Mesenchymal stem cell (in vitro differentiated cells and primary cell): ENCODE results near the gene RELT.

Source experiments
- DNase-seq: peaks from one replicate; pipeline ENCODE4 v3.0.0-alpha.2; 2013
- H2AFZ ChIP-seq: one replicate; pipeline ENCODE4 v1.6.1; 2013; ENCODE audit warnings: low read depth, mild to moderate bottlenecking, control low read depth, inconsistent platforms, low read length, moderate library complexity
- H2AK5ac ChIP-seq: 2 replicates; pipeline ENCODE4 v1.6.1; 2013; ENCODE audit warnings: low read length, moderate library complexity, mild to moderate bottlenecking, inconsistent platforms; ENCODE audit not compliant: severe bottlenecking
- H2BK120ac ChIP-seq: one replicate; pipeline ENCODE4 v1.6.1; 2013; ENCODE audit warnings: low read depth, mild to moderate bottlenecking, inconsistent platforms, low read length, moderate library complexity
- H2BK12ac ChIP-seq, 2 experiments: one replicate each; pipeline ENCODE4 v1.6.1; 2013; ENCODE audit warnings: inconsistent platforms in 2 of 2, low read length in 2 of 2, mild to moderate bottlenecking in 2 of 2, moderate library complexity in 2 of 2, control low read depth in 1 of 2
- H2BK15ac ChIP-seq: one replicate; pipeline ENCODE4 v1.6.1; 2013; ENCODE audit warnings: mild to moderate bottlenecking, low read depth, inconsistent platforms; ENCODE audit not compliant: poor library complexity, severe bottlenecking
- H2BK5ac ChIP-seq: 2 replicates; pipeline ENCODE4 v1.6.1; 2013; ENCODE audit warnings: low read depth, mild to moderate bottlenecking, low read length, control low read depth, inconsistent platforms; ENCODE audit not compliant: poor library complexity, severe bottlenecking
- H3K14ac ChIP-seq, 2 experiments: one replicate each; pipeline ENCODE4 v1.6.1; 2013; ENCODE audit warnings: inconsistent platforms in 2 of 2, low read length in 2 of 2, control low read depth in 1 of 2, mild to moderate bottlenecking in 1 of 2, moderate library complexity in 1 of 2
- H3K18ac ChIP-seq, 2 experiments: one replicate each; pipeline ENCODE4 v1.6.1; 2013; ENCODE audit warnings: inconsistent platforms in 2 of 2, low read length in 2 of 2, control low read depth in 1 of 2, low read depth in 1 of 2, mild to moderate bottlenecking in 1 of 2
- H3K23ac ChIP-seq, 2 experiments: one replicate each; pipeline ENCODE4 v1.6.1; 2013; ENCODE audit warnings: inconsistent platforms in 2 of 2, low read length in 2 of 2, mild to moderate bottlenecking in 2 of 2, moderate library complexity in 2 of 2, control low read depth in 1 of 2
- H3K27ac ChIP-seq: 2 replicates; pipeline ENCODE4 v1.5.1; 2013; ENCODE audit warnings: mild to moderate bottlenecking, moderate library complexity, low read length, control low read depth, inconsistent platforms; ENCODE audit not compliant: poor library complexity, severe bottlenecking
- H3K27me3 ChIP-seq, 2 experiments: 2 replicates each; pipeline versions ENCODE4 v1.6.1 to v1.7.0; 2013; ENCODE audit warnings: low read length in 2 of 2, mild to moderate bottlenecking in 2 of 2, moderate library complexity in 2 of 2, control low read depth in 1 of 2, inconsistent platforms in 1 of 2; ENCODE audit not compliant: control insufficient read depth in 1 of 2, insufficient read depth in 1 of 2
- H3K36me3 ChIP-seq, 2 experiments: 2 replicates each; pipeline versions ENCODE4 v1.6.1 to v1.7.0; 2013; ENCODE audit warnings: low read length in 2 of 2, control low read depth in 1 of 2, inconsistent platforms in 1 of 2, low read depth in 1 of 2, mild to moderate bottlenecking in 1 of 2; ENCODE audit not compliant: insufficient read depth in 2 of 2, control insufficient read depth in 1 of 2
- H3K4ac ChIP-seq, 2 experiments: one replicate each; pipeline ENCODE4 v1.6.1; 2013; ENCODE audit warnings: inconsistent platforms in 2 of 2, low read length in 2 of 2, mild to moderate bottlenecking in 2 of 2, moderate library complexity in 2 of 2, control low read depth in 1 of 2, low read depth in 1 of 2
- H3K4me1 ChIP-seq: 2 replicates; pipeline ENCODE4 v1.6.1; 2013; ENCODE audit warnings: low read depth, low read length, control low read depth; ENCODE audit not compliant: control insufficient read depth, insufficient read depth
- H3K4me2 ChIP-seq: 2 replicates; pipeline ENCODE4 v1.6.1; 2013; ENCODE audit warnings: low read length, mild to moderate bottlenecking, inconsistent platforms; ENCODE audit not compliant: poor library complexity, severe bottlenecking
- H3K4me3 ChIP-seq, 2 experiments: 2 replicates each; pipeline versions ENCODE4 v1.5.1 to v1.7.0; 2013; ENCODE audit warnings: low read length in 2 of 2, mild to moderate bottlenecking in 2 of 2, control low read depth in 1 of 2, low read depth in 1 of 2; ENCODE audit not compliant: insufficient read depth in 1 of 2
- H3K79me1 ChIP-seq: replicated peaks from 2 replicates; pipeline ENCODE4 v1.6.1; 2013; ENCODE audit warnings: mild to moderate bottlenecking, control low read depth, low read length, inconsistent platforms; ENCODE audit not compliant: poor library complexity, severe bottlenecking
- H3K9ac ChIP-seq: 2 replicates; pipeline ENCODE4 v1.7.0; 2013; ENCODE audit warnings: mild to moderate bottlenecking, low read length, moderate library complexity
- H3K9me3 ChIP-seq: 2 replicates; pipeline ENCODE4 v1.7.0; 2013; ENCODE audit warnings: mild to moderate bottlenecking, low read length; ENCODE audit not compliant: control insufficient read depth
- H4K8ac ChIP-seq: one replicate; pipeline ENCODE4 v1.6.1; 2013; ENCODE audit warnings: inconsistent platforms, mild to moderate bottlenecking, low read length, moderate library complexity
- H4K91ac ChIP-seq: one replicate; pipeline ENCODE4 v1.6.1; 2013; ENCODE audit warnings: mild to moderate bottlenecking, low read length, inconsistent platforms
- WGBS: methylation state at CpG from one replicate; pipeline ENCODE4 v1.1.7; 2013; ENCODE audit warnings: mixed read lengths; 5-methylcytosine and 5-hydroxymethylcytosine counted together

The RELT gene

DNA sequence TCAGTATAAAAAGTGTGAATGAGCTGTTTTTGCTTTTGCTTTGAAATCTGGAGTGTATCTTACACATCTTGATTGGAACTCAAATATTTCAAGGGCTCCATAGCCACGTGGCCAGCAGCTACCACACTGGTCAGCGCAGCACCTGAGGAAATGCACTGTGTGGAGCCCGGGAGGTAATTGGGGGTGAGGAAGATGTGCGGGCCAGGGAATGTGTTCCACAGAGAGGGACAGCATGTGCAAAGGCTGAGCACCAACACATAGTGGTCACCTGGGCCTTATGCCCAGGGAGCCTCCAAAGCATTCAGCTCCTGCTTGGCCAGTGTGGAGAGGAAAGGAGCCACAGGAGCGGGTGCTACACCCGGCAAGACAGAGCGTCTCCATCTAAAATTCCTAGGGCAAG lies 20.8 kb downstream of the RELT start:
- Histone ChIP-seq H2BK15ac (no peak overlapping the region), H3K27me3 (no peaks in the 10 kb centered on the region), H3K79me1 (peaks cover 5% of the 10 kb centered on the region), H3K36me3 (peaks cover 0 to 47% of the 10 kb centered on the region in 2 experiments), H3K4me2 (no peak overlapping the region), H3K23ac (no peak overlapping the region), H2BK5ac (no peak overlapping the region), H2BK12ac (no peak overlapping the region), H4K8ac (no peak overlapping the region), H3K4ac (no peak overlapping the region), H3K4me3 (no peak overlapping the region), H2AK5ac (no peak overlapping the region), H4K91ac (no peak overlapping the region), H3K4me1 (peaks cover 14% of the 10 kb centered on the region), H3K9ac (no peak overlapping the region), H2AFZ (no peak overlapping the region), H3K27ac (no peak overlapping the region), H3K9me3 (no peaks in the 10 kb centered on the region), H3K14ac (no peak overlapping the region), H2BK120ac (no peak overlapping the region), H3K18ac (no peak overlapping the region)
- no peak for DNase-seq
- 96% methylated on average over 7 of the region's 7 CpGs for WGBS

DNA sequence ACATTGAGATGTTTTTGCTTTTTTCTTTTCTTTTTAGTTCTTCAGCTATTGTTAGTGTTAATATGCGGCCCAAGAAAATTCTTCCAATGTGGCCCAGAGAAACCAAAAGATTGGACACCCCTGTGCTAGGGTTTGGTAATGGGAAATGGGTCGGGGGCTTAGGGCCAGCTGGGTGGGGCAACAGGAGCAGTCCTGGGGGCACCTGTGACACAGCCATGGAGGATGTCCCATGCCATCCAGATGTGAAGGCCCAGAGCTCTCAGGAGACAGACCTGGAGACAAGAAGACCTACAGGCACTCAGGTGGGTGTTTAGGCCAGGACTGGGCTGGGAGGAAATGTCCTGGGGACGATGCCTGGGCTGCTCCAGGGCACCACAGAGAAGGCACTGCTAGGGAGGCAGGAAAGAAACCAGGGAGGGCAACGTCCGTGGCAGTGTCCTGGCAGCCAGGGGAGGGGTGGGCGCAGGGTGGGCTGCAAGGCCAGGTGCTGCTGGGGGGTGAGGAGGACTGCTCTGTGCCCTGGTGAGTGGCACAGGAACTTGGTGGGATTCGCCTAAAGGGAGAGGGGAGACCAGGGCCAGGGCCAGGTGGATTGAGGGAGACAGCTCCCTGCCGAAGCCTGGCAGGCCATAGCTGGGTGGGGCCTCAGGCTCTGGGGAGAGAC lies 21.4 kb downstream of the RELT start:
- Histone ChIP-seq H3K18ac (no peak overlapping the region), H3K9me3 (no peaks in the 10 kb centered on the region), H3K4me2 (no peak overlapping the region), H3K79me1 (peaks cover 5% of the 10 kb centered on the region), H2BK120ac (no peak overlapping the region), H3K4me3 (no peak overlapping the region), H3K27ac (no peak overlapping the region), H3K27me3 (no peaks in the 10 kb centered on the region), H3K36me3 (peaks cover 0 to 44% of the 10 kb centered on the region in 2 experiments), H2AK5ac (no peak overlapping the region), H4K8ac (no peak overlapping the region), H3K4ac (no peak overlapping the region), H4K91ac (peak overlapping the region; percentile 1), H2AFZ (no peak overlapping the region), H3K23ac (no peak overlapping the region), H3K4me1 (peaks cover 14% of the 10 kb centered on the region), H3K9ac (no peak overlapping the region), H2BK15ac (no peak overlapping the region), H2BK12ac (no peak overlapping the region), H2BK5ac (no peak overlapping the region), H3K14ac (no peak overlapping the region)
- DNase-seq: no peak
- WGBS: 96% methylated on average over 8 of the region's 8 CpGs

DNA sequence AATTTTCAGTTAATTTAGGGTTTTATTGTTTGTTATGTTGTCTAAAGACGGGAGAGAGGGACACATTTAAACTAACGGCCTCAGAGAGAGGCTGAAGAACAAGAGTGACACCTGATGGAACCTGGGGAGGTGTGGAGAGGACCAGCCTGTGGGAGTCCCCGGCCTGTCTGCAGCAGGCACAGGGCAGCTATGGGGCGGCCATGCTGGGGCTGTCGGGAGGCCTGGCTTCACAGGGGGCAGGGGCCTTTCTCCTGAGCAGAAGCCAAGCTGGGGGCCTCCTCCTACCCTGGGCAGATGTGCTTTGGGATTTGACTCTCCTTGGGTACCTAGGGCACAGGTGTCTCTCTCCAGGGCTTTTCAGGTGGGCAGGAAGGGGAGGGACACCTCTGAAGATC lies 21.9 kb downstream of the RELT start:
- Histone ChIP-seq H3K36me3 (peaks cover 0 to 45% of the 10 kb centered on the region in 2 experiments), H2BK15ac (no peak overlapping the region), H3K4me3 (no peak overlapping the region), H3K18ac (no peak overlapping the region), H2BK120ac (no peak overlapping the region), H3K4me1 (peaks cover 12% of the 10 kb centered on the region), H3K79me1 (peaks cover 5% of the 10 kb centered on the region), H2BK12ac (no peak overlapping the region), H2BK5ac (no peak overlapping the region), H3K27me3 (no peaks in the 10 kb centered on the region), H3K4me2 (no peak overlapping the region), H2AK5ac (no peak overlapping the region), H3K23ac (no peak overlapping the region), H4K91ac (no peak overlapping the region), H3K4ac (peak overlapping the region in 1 of 2 experiments; percentile 25), H3K14ac (no peak overlapping the region), H3K9me3 (no peaks in the 10 kb centered on the region), H2AFZ (no peak overlapping the region), H3K9ac (no peak overlapping the region), H4K8ac (no peak overlapping the region), H3K27ac (no peak overlapping the region)
- WGBS: 88% methylated on average over 5 of the region's 5 CpGs
- DNase-seq: no peak

DNA sequence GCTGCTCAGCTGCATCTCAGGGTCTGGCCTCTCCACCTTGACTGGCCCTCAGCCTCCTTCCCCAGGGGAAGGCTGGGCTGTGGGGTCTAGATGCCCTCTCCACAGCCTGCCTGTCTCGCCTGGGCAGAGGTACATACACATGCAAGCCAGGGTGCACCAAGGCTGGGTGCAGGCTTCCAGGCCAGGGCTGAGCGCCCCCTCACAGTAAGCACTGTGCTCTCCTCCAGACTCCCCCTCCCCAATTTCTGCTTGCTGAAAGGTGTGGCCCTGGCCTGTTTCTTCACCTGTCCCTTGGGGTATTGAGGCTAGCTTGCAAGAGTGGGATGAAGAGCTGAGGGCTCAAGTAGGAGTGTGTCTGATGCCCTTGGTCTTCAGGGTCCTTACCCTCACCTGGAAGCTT lies 22.5 kb downstream of the RELT start:
- no peak overlapping the region for H2BK15ac ChIP-seq
- H4K8ac ChIP-seq: no peak overlapping the region
- H3K4me1 ChIP-seq: peaks cover 9% of the 10 kb centered on the region
- no peak overlapping the region for H3K23ac ChIP-seq
- no peak overlapping the region for H4K91ac ChIP-seq
- H2BK5ac ChIP-seq: no peak overlapping the region
- no peak overlapping the region for H3K18ac ChIP-seq
- H3K79me1 ChIP-seq: peaks cover 5% of the 10 kb centered on the region
- H2BK120ac ChIP-seq: no peak overlapping the region
- H3K27ac ChIP-seq: no peak overlapping the region
- H2BK12ac ChIP-seq: peak overlapping the region in 1 of 2 experiments; percentile 0
- H3K9ac ChIP-seq: peak overlapping the region; percentile 25
- H3K4me3 ChIP-seq: no peak overlapping the region
- H2AK5ac ChIP-seq: no peak overlapping the region
- no peak for DNase-seq
- peaks cover 0 to 49% of the 10 kb centered on the region in 2 experiments for H3K36me3 ChIP-seq
- no peaks in the 10 kb centered on the region for H3K27me3 ChIP-seq
- WGBS: 100% methylated on average over 2 of the region's 2 CpGs
- H3K4me2 ChIP-seq: no peak overlapping the region
- H3K9me3 ChIP-seq: no peaks in the 10 kb centered on the region
- no peak overlapping the region for H3K4ac ChIP-seq
- no peak overlapping the region for H3K14ac ChIP-seq
- no peak overlapping the region for H2AFZ ChIP-seq
